LNCaP clone FGC (cell line): Measurements from ENCODE around the gene ITFG1.
"Not testable (repeated sequence)": the region's sequence is repeated elsewhere in the genome, so short reads cannot be mapped to it uniquely, and the experiment has no call there.

Experiments
- DNase-seq: peaks from one replicate; pipeline ENCODE4 v3.0.0-alpha.2; 2011; ENCODE audit warnings: low read depth
- H3K4me3 ChIP-seq: 2 replicates; pipeline ENCODE4 v1.5.1; 2011; ENCODE audit warnings: mild to moderate bottlenecking, low read depth, low read length, control low read depth
- CTCF ChIP-seq: IDR thresholded peaks from 2 replicates; pipeline ENCODE4 v1.5.1; 2012; ENCODE audit warnings: mild to moderate bottlenecking; ENCODE audit not compliant: control insufficient read depth, insufficient read depth; ENCODE audit errors: extremely low read depth

The ITFG1 gene

GRCh38 chr16:47160422-47160821 lies 300.4 kb downstream of the ITFG1 start:
- no peak overlapping the region for H3K4me3 ChIP-seq
- no peak for TF ChIP-seq CTCF
- no peak for DNase-seq

DNA sequence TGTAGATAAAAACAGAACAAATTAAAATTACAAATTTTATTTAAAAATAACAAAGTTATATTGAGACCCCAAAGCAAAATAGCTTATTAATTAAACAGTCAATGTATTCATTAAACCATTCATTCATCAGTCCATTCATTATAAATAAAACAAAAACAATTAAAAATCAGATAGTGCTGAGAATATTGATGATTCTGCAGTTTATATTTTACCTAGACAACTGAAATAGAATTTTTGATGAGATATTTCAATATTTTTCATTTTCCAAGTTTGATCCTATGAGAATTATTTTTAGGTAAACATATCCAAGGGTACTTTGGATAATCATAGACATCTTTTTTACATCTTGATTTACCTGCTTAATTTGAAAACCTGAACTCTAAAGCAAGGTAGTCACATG lies 301.9 kb downstream of the ITFG1 start:
- DNase-seq = no peak
- no peak overlapping the region for H3K4me3 ChIP-seq
- no peak for TF ChIP-seq CTCF

DNA sequence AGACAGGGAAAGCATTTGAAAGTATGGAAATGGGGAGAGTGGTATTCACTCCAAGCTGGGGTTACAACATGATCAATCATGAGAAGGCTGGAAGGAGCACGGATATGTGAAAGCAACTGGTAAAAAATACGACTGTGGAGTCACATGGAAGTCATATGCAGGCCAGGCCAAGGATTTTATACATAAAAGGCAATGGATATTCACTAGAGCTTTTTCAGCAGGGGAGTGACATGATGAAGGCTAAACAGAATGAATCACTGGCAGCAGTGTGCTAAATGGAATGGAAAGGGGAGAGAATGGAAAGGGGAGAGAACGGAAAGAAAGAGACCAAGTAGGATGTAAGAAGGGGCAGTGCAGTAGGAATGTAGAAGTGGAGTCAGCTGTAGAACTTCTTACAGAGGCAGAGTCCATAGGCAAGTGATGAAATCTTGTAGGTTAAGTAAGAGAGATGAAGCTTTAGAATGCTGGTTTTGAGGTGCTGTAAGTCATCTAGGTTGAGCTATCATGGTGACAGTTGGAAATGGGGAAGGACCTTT lies 304.1 kb downstream of the ITFG1 start:
- DNase-seq = no peak
- no peak overlapping the region for H3K4me3 ChIP-seq
- no peak for TF ChIP-seq CTCF

- not testable (repeated sequence) for DNase-seq, H3K4me3 ChIP-seq
Observed at GRCh38 chr16:47152501-47152900, 308.4 kb downstream of the ITFG1 start.

- H3K4me3 ChIP-seq = no peak overlapping the region
- TF ChIP-seq CTCF = no peak
- DNase-seq = no peak
Observed at GRCh38 chr16:47150067-47150466, 310.8 kb downstream of the ITFG1 start.

- TF ChIP-seq CTCF = no peak
- H3K4me3 ChIP-seq = peak overlapping the region; percentile 53
- DNase-seq = no peak
Observed at GRCh38 chr16:47144559-47144877, 316.3 kb downstream of the ITFG1 start.

DNA sequence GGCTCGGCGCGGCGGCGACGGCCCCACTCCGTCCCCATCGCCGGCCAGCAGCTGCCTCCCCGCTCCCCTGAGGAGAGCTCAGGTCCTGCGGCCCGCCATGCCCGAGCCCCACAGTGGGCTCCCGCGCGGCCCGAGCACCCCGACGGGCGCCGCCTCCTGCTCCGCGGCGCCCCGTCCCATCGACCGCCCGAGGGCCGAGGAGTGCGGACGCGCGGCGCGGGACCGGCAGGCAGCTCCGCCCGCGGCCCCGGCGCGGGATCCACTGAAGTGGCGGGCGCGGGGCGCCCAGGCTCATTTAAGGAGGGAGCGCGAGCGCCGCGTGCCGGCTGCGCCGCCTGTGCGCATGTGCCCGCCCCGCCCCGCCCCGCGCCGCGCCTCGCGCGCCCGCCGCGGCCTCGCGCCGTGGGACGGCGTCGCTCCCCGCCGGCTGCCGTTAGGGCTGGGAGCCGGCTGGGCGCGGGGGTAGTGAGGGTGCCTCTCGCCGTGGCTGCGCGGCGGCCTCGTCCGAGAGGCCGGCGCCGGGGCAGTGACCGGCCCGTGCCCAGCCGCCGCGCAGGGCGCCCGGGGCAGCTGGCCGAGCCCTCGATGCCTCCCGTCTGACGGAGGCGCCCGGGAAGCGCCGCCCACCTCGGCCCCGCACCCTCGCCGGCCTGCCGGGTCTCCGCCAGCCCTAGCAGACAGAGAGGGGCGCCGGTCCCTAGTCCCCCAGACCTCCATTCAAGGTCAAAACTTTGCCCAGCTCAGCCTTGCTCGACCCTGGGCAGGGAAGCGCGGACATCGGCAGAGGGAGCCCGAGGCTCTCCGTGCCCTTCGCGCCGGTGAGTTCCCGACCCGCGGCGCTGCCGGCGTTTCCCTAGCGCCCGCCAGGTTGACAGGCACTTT lies 316.9 kb downstream of the ITFG1 start, which contains the start of gene NETO2:
TSS of gene NETO2 (minus strand) at position 269 of the 882 bp plus-strand sequence. CDS start 333 bp downstream, outside the sequence.
- H3K4me3 ChIP-seq = peak within 1 kb of the TSS; percentile 69
- peak; percentile 25 for DNase-seq
- TF ChIP-seq CTCF = peak; percentile 71
